ENCODE results near the gene CD302. TPM values are rescaled to one million over a fixed set of nuclear protein-coding genes. Genes with fewer than 3 reads are reported as not detected.
"Not testable (repeated sequence)": the region's sequence is repeated elsewhere in the genome, so short reads cannot be mapped to it uniquely, and the experiment has no call there.

Gene CD302
- total and polyA plus RNA-seq, 10 of the 15 experiments (the other 5 are each of a cell fraction or from before 2014, with no cell fraction given): 0.48 to 4.0 (median 2.1) TPM

DNA sequence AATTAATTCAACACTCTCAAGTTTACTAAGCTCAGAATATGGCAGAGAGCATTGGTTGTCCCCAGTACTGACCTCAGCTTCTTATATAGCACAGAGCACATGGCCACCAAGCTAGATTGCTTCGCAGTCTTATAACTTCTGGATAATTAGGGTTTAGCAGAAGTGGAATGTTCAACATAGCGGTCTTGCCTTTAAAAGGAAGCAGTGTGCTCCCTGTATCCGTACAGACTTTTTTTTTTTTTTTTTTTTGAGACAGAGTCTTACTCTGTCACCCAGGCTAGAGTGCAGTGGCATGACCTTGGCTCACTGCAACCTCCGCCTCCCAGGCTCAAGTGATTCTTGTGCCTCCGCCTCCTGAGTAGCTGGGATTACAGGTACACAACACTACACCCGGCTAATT is 13.3 kb downstream of the CD302 start:
- H3K4me3 ChIP-seq; in situ Hi-C loops (cut with MboI); H3K4me2 ChIP-seq (ENCODE audit: control insufficient read depth, insufficient read depth); RAD21 ChIA-PET (ENCODE audit: unreplicated experiment); H3K9ac ChIP-seq (ENCODE audit: control insufficient read depth, insufficient read depth, low read length); H3K27ac ChIP-seq (ENCODE audit: control insufficient read depth, insufficient read depth); H2AFZ ChIP-seq (ENCODE audit: control insufficient read depth, low read depth, low read length); H3K36me3 ChIP-seq (ENCODE audit: control insufficient read depth in 2 of 2, insufficient read depth in 2 of 2, low read length in 1 of 2); H3K9me3 ChIP-seq (replicated peaks; ENCODE audit: control insufficient read depth, insufficient read depth, low read length); H3K4me1 ChIP-seq (ENCODE audit: control insufficient read depth, insufficient read depth, low read length); CTCF ChIA-PET; BruUV-seq (replicated peaks); FAIRE-seq; H3K27me3 ChIP-seq (replicated peaks in 1 of 2; ENCODE audit: control insufficient read depth in 2 of 2, insufficient read depth in 2 of 2, low read length in 1 of 2); DNase-seq (ENCODE audit: low read depth, low spot score); SMC1A ChIA-PET (ENCODE audit: uncharacterized antibody, unreplicated experiment); H4K20me1 ChIP-seq (ENCODE audit: control insufficient read depth, insufficient read depth); intact Hi-C loops (cut with micrococcal nuclease; ENCODE audit: unreplicated experiment); H3K79me2 ChIP-seq (ENCODE audit: control insufficient read depth, insufficient read depth, low read length): not testable (repeated sequence)
- 86% methylated on average over 6 of the region's 6 CpGs for WGBS (ENCODE audit: insufficient coverage, insufficient replicate concordance, low lambda C conversion rate, missing lambda C conversion rate)
- POLR2A ChIA-PET: interaction anchor here (0.7 kb wide), 1 partner anchor 134 kb away, joined by 5 read pairs; no protein-coding TSS in a partner anchor
- ATAC-seq: peak; percentile 23; the same call in 1 of the 3 replicates

GRCh38 chr2:159783556-159783955 is 14.5 kb downstream of the CD302 start:
- no peaks in the 10 kb centered on the region for H3K36me3 ChIP-seq (ENCODE audit: control insufficient read depth in 2 of 2, insufficient read depth in 2 of 2, low read length in 1 of 2)
- ChIA-PET CTCF (no interaction called here), POLR2A (no interaction called here), SMC1A (ENCODE audit: uncharacterized antibody, unreplicated experiment) (no interaction called here), RAD21 (ENCODE audit: unreplicated experiment) (no interaction called here)
- no peaks in the 10 kb centered on the region for H3K4me1 ChIP-seq (ENCODE audit: control insufficient read depth, insufficient read depth, low read length)
- intact Hi-C loops (cut with micrococcal nuclease; ENCODE audit: unreplicated experiment) (no loop called here), in situ Hi-C loops (cut with MboI) (no loop called here)
- no peak for FAIRE-seq
- no peak for DNase-seq (ENCODE audit: low read depth, low spot score)
- no peak overlapping the region for H3K27ac ChIP-seq (ENCODE audit: control insufficient read depth, insufficient read depth)
- H3K9ac ChIP-seq (ENCODE audit: control insufficient read depth, insufficient read depth, low read length): no peak overlapping the region
- no peaks in the 10 kb centered on the region for H3K9me3 ChIP-seq (replicated peaks; ENCODE audit: control insufficient read depth, insufficient read depth, low read length)
- H3K27me3 ChIP-seq (replicated peaks in 1 of 2; ENCODE audit: control insufficient read depth in 2 of 2, insufficient read depth in 2 of 2, low read length in 1 of 2): no peaks in the 10 kb centered on the region
- no peak overlapping the region for H3K4me3 ChIP-seq
- 92% methylated on average over 1 of the region's 1 CpG for whole genome bisulfite sequencing (ENCODE audit: insufficient coverage, insufficient replicate concordance, low lambda C conversion rate, missing lambda C conversion rate)
- no peaks in the 10 kb centered on the region for H4K20me1 ChIP-seq (ENCODE audit: control insufficient read depth, insufficient read depth)
- H2AFZ ChIP-seq (ENCODE audit: control insufficient read depth, low read depth, low read length): no peak overlapping the region
- H3K4me2 ChIP-seq (ENCODE audit: control insufficient read depth, insufficient read depth): no peak overlapping the region
- ATAC-seq: no peak
- H3K79me2 ChIP-seq (ENCODE audit: control insufficient read depth, insufficient read depth, low read length): no peaks in the 10 kb centered on the region
- no TSS peak for BruUV-seq (replicated peaks)
- TF ChIP-seq HDAC6 (IDR thresholded peaks at IDR 0.05; ENCODE audit: unreplicated experiment) (no peak), FOXK2 (IDR thresholded peaks at IDR 0.05) (no peak), JUND (IDR thresholded peaks at IDR 0.05; ENCODE audit: low read depth, low read length) (no peak), ELK1 (IDR thresholded peaks at IDR 0.05; ENCODE audit: low read depth, low read length) (no peak), E2F8 (IDR thresholded peaks at IDR 0.05; ENCODE audit: low read depth, partially characterized antibody) (no peak)
- TF ChIP-seq, protein P1, sequence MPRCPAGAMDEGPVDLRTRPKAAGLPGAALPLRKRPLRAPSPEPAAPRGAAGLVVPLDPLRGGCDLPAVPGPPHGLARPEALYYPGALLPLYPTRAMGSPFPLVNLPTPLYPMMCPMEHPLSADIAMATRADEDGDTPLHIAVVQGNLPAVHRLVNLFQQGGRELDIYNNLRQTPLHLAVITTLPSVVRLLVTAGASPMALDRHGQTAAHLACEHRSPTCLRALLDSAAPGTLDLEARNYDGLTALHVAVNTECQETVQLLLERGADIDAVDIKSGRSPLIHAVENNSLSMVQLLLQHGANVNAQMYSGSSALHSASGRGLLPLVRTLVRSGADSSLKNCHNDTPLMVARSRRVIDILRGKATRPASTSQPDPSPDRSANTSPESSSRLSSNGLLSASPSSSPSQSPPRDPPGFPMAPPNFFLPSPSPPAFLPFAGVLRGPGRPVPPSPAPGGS (IDR thresholded peaks at IDR 0.05; ENCODE audit: borderline replicate concordance, insufficient read depth, low read depth, low read length, poor library complexity, severe bottlenecking): no peak
- TF ChIP-seq, protein P2, sequence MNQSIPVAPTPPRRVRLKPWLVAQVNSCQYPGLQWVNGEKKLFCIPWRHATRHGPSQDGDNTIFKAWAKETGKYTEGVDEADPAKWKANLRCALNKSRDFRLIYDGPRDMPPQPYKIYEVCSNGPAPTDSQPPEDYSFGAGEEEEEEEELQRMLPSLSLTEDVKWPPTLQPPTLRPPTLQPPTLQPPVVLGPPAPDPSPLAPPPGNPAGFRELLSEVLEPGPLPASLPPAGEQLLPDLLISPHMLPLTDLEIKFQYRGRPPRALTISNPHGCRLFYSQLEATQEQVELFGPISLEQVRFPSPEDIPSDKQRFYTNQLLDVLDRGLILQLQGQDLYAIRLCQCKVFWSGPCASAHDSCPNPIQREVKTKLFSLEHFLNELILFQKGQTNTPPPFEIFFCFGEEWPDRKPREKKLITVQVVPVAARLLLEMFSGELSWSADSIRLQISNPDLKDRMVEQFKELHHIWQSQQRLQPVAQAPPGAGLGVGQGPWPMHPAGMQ (IDR thresholded peaks at IDR 0.05; ENCODE audit: borderline replicate concordance): no peak
